OCI-M2 (cell line): ENCODE data around the gene CYREN.

Experiments
- DNase-seq: peaks from one replicate; lab custom pipeline; 2025; ENCODE audit not compliant: unreplicated experiment; lab: John Stamatoyannopoulos, UW

Gene CYREN

GRCh38 chr7:135197906-135198655 lies 27.6 kb upstream of the CYREN start:
- no peak for DNase-seq

GRCh38 chr7:135197343-135197742 lies 26.8 kb upstream of the CYREN start:
- no peak for DNase-seq

GRCh38 chr7:135195968-135196629 lies 25.6 kb upstream of the CYREN start:
- DNase-seq: no peak

- DNase-seq: no peak
Measured at GRCh38 chr7:135195156-135195555, 24.6 kb upstream of the CYREN start.

GRCh38 chr7:135194494-135195095 lies 24.1 kb upstream of the CYREN start:
- DNase-seq: no peak

GRCh38 chr7:135193615-135194081 lies 23.1 kb upstream of the CYREN start:
- no peak for DNase-seq

GRCh38 chr7:135192914-135193536 lies 22.5 kb upstream of the CYREN start:
- DNase-seq: no peak

- no peak for DNase-seq
Measured at GRCh38 chr7:135190703-135191102, 20.2 kb upstream of the CYREN start.

GRCh38 chr7:135189961-135190360 lies 19.5 kb upstream of the CYREN start:
- no peak for DNase-seq

GRCh38 chr7:135189221-135189662 lies 18.7 kb upstream of the CYREN start:
- DNase-seq: no peak

GRCh38 chr7:135188298-135188984 lies 17.9 kb upstream of the CYREN start:
- DNase-seq: no peak

- DNase-seq: no peak
Measured at GRCh38 chr7:135186841-135187253, 16.3 kb upstream of the CYREN start.

- no peak for DNase-seq
Measured at GRCh38 chr7:135186261-135186540, 15.7 kb upstream of the CYREN start.

GRCh38 chr7:135185471-135186260 lies 15.2 kb upstream of the CYREN start:
- DNase-seq: no peak

- DNase-seq: no peak
Measured at GRCh38 chr7:135184254-135184841, 13.8 kb upstream of the CYREN start.

- no peak for DNase-seq
Measured at GRCh38 chr7:135183478-135183877, 13.0 kb upstream of the CYREN start.

- DNase-seq: no peak
Measured at GRCh38 chr7:135181929-135182678, 11.6 kb upstream of the CYREN start.

- DNase-seq: no peak
Measured at GRCh38 chr7:135181261-135181928, 10.9 kb upstream of the CYREN start.

- no peak for DNase-seq
Measured at GRCh38 chr7:135180122-135180521, 9.6 kb upstream of the CYREN start.
